DND-41 (cell line): ENCODE results near the gene TRIM24.

Experiments
- CTCF ChIP-seq: IDR thresholded peaks from 2 replicates; pipeline ENCODE4 v1.5.1; 2012; ENCODE audit warnings: borderline replicate concordance, low read length, moderate library complexity, mild to moderate bottlenecking; ENCODE audit not compliant: poor library complexity, severe bottlenecking; ENCODE audit errors: extremely low read depth
- EZH2 ChIP-seq: IDR thresholded peaks from 3 replicates; pipeline ENCODE4 v1.6.1; 2012; ENCODE audit warnings: borderline replicate concordance, low read depth, mild to moderate bottlenecking, moderate library complexity, low read length, inconsistent platforms; ENCODE audit not compliant: severe bottlenecking

DNA sequence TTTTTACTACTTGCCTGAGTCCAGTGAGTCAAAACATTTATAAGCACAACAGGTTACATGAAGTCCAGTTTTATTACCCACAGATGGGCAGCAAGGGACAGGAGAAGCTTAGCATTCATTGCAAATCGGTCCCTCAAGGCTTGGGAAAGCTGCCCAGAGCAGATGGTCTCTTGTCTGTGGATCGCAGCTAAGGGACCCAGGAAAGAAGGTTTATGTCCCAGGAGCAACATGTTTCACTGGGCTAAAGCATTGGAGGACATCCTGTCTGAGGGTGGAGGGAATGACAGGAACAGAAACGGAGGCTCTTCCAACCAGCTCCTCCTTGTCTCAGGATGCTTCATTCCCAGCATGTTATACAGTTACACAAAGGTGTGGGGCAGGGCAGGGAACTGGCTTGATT lies 39.3 kb downstream of the TRIM24 start:
- TF ChIP-seq CTCF (no peak), EZH2 (no peak)
